ENCODE data around the gene TUT4.
A peak's percentile ranks its signal among the peaks of the same experiment; 100 is the strongest.

TUT4 gene

GRCh38 chr1:52569449-52570210 is 16.7 kb upstream of the TUT4 start:
- no peak for DNase-seq

DNA sequence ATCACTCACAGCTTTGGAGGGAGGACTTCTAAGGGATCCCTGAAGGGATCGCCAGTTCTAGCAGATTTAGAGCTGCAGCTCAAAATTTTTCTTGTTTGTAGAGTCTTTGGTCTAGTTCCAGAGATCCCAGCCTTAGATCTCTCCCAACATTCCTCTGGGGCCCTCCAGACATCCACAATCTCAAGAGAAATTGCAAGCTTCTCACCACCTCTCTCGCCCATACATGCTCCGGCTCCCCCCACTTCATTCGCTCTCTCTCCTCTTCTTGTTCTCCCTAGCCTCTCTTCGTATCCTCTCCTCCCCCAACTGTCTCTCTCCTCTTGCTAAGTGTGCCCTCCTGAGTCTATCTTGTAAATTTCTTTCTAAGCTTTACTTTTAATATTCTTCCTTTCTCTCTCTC is 15.1 kb upstream of the TUT4 start:
- DNase-seq, result no peak

GRCh38 chr1:52562766-52563165 is 9.9 kb upstream of the TUT4 start:
- DNase-seq, result no peak

GRCh38 chr1:52559875-52560274 is 7.0 kb upstream of the TUT4 start:
- DNase-seq, result no peak

DNA sequence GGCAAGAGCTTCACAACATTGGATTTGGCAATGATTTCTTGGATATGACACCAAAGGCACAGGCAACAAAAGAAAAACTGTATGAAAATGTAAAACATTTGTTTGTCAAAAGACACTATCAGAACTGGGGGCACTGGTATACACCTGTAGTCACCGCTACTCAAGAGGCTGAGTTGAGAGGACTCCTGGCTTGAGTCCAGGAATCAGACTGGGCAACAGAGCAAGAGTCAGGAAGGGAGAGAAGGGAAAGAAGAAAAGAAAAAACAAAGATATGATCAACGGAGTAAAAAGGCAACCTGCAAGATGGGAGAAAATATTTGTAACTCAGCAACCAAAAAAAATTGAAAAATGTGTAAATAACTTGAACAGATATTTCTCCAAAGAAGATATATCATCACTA is 6.0 kb upstream of the TUT4 start:
- no peak for DNase-seq

- DNase-seq, result no peak
Observed at GRCh38 chr1:52556641-52557360, 3.9 kb upstream of the TUT4 start.

DNA sequence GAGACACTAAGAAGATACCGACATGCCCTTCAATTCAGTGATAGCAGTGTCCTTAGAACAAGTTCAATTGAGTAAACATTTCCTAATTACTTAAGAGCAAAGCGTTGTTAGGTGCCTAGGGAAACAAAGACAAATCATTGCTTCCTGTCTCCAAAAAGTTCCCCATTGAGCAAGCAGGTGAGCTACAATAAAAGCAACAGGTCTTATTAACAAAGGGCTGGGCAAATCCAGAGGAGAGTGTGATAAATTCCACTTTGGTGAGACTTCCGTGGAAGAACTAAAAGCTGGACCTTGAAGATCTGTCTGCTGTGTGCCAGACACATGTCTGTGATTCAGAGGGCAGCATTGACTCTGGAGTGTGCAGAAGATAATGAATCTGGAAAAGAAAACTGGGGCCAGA is 1.9 kb upstream of the TUT4 start:
- no peak for DNase-seq

DNA sequence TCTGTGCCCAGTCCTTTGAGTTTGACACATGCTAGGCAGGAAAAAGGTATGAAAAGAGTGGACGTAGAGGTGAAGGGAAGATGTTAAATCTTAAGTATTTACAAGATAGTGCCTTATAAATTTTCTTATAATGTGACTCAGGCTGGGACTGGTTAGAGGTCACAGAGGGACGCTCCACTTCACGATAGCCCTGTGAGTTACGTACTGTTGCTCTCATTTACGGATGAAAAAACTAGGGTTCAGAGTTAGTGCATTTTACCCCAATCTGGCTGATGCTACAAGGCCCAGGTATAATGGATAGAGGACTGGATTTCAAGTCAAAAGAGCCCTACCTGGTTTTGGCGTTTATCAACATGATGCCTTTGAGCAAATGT is 1.4 kb upstream of the TUT4 start:
- no peak for DNase-seq

DNA sequence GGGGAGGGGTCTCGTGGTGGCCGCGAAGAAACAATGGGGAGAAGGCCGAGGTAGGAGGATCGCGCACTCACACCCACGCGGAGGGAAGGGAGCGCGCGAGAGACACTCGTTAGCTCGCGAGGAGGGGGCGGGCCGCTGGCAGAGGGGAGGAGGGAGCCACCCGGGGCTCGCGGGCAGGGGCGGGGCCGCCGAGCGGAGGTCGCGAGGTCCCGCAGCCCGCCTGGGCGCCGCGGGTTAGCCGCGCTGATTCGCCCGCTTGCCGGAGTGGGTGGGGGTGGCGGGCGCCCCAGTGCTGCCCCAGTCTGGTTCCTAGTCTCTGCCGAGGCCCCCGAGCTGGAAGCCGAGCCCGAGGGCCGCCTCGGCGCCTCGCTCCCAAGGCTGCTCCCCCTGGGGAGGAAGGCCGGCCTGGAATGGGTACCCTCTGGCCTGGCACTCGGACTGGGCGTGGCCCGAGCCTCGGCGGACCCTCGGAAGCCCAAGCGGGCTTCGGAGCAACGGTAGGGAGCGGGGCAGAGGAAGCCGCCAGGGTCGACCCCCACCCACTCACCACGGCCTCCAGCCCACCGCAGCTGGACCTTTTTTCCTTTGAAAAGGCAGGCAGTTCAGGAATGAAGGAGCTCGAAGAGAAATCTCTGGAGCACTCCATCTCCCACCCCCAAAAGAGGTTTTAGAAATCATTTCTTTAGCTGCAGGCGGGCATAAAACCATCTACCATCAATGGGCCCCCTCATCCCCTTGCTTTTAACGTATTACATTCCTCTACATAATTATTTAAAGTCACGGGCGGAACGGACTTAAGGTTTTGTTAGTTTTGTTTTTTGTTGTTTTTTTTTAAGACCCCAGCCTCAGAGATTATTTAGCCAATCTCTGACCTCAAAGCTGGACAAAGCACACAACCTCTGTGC is 722 bp upstream of the TUT4 start:
- DNase-seq, result peak; percentile 62 to 87 (median 73)

DNA sequence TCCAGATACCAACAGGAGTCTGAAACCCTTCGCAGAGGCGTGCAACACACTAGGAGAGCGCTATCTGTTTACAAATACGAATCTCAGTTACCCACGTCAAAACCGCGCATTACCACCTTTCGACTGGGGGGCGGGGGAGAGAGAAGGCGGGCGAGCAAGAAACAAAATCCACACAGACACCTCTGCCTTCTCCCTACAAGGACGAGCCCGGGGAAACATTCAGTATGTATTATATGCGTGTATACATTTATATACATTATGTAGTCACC is 722 bp downstream of the TUT4 start:
- peak; percentile 17 to 42 (median 26) for DNase-seq

DNA sequence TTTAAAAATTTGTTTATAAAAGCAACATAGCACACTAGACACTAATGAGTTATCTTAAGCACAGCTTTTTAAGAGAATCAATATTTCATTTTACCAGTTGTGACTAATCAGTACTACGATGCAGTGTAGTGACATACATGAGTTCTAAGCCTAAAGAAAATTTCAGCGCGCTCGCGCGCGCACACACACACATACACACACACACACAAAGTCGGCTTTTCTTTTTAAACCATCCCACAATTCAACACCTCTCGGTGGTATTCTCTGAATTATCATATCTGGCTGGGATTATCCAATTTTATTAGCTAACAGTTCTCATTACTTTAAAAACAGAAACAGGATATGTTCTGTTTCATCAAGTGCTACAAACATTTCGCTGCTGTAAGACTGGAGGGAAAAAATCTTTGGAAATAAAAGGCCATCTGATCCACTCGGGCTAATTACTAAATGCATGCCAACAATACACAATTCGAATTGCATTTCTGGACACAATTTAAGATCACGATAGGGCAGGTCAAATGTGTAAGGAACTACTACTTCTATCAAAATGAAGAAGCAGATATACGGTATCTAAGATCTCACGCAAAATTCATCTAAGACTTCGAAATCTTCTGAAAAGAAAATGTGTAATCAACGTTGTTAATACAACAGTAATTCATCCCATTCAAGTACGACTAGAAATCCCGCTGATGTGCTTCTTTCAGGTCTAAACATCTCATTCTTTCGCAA is 1.2 kb downstream of the TUT4 start:
- DNase-seq, result no peak

- DNase-seq, result no peak
Observed at GRCh38 chr1:52550447-52550846, 2.4 kb downstream of the TUT4 start.

DNA sequence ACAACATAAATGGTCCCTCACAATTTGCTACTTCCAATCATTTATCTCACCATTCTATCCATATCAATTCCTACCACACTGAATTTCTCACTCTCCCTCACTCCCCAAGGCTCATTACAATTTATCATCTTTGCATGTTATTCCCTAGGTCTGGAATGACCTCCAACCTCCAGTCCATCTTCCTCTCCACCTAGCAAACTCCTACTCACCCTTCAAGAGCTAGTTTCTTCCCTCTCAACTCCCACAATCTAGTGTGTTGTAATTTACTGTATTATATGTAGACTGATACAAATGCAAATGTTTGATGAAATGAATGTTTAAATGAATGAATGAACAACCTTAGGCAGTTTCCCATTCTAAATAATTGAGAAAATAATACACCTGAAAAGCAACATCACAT is 3.6 kb downstream of the TUT4 start:
- DNase-seq, result no peak

DNA sequence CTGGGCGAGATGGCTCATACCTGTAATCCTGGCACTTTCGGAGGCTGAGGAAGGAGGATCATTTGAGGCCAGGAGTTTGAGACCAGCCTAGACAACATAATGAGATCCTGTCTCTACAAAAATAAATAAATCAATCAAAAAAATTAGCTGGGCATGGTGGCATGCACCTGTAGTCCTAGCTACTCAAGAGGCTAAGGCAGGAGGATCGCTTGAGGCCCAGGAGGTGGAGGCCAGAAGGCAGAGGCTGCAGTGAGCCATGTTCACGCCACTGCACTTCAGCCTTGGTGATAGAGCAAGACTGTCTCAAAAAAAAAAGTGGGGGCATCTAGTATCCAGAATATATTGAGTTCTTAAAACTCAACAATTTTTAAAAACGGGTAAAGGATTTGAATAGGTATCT is 6.0 kb downstream of the TUT4 start:
- no peak for DNase-seq

DNA sequence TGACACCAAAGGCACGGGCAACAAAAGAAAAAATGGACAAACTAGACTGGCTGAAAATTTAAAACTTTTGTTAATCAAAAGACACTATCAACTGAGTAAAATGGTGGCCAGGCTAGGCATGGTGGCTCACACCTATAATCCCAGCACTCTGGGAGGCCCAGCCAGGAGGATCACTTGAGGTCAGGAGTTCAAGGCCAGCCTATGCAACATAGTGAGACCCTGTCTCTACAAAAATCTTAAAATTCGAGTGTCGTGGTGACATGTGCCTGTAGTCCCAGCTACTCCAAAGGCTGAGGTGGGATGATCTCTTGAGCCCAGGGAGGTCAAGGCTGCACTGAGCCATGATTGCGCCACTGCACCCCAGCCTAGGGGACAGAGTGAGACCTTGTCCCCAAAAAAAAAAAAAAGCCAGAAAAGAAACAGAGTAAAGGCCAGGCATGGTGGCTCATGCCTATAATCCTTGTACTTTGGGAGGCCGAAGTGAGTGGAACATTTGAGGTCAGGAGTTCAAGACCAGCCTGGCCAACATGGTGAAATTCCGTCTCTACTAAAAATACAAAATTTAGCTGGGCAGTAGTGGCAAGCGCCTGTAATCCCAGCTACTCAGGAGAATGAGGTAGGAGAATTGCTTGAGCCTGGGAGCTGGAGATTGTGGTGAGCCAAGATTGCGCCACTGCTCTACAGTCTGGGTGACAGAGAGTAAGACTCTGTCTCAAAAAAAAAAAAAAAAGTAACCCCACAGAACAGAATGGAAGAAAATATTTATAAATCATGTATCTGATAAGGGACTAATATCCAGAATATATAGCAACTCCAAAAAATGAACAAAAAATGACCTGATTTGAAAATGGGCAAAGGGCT is 8.0 kb downstream of the TUT4 start:
- no peak for DNase-seq

- DNase-seq, result no peak
Observed at GRCh38 chr1:52542085-52542688, 10.7 kb downstream of the TUT4 start.

- no peak for DNase-seq
Observed at GRCh38 chr1:52534928-52535764, 17.7 kb downstream of the TUT4 start.

- DNase-seq, result no peak
Observed at GRCh38 chr1:52533713-52534112, 19.2 kb downstream of the TUT4 start.

DNA sequence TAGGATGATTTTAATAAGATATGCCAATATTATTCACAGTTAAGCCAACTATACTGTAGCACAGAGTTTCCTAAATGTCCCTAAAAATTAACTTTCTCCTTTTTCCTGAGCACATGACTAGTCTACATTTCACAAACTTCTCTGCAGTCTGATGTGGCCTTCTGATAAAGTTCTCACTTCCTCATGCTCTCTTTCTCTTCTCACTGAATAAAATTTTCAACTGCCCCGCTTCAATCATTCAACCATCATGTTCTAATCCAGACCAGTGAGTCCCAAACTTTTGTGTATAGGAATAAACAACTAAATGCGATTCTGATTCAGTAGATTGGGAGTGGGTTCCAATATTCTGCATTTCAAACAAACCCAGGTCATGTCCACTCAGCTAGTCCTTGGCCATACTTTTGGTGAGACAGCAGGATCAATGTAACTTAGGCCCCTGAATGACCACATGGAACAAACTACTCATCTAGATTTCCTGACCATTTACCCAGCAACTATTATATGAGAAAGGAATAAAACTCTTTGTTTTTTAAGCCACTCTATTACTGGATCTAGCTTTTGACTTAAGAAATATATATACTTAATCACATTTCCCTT is 20.1 kb downstream of the TUT4 start:
- no peak for DNase-seq

GRCh38 chr1:52532247-52532646 is 20.6 kb downstream of the TUT4 start:
- DNase-seq, result no peak
